GM21526 (cell line): ENCODE results near the gene CCDC148.

ENCODE experiments used
- ATAC-seq: cut with Tn5 transposase; IDR thresholded peaks from one replicate; pipeline ENCODE4 v1.9.1; 2021; ENCODE audit warnings: moderate library complexity; ENCODE audit not compliant: unreplicated experiment, low FRiP score

Gene CCDC148

DNA sequence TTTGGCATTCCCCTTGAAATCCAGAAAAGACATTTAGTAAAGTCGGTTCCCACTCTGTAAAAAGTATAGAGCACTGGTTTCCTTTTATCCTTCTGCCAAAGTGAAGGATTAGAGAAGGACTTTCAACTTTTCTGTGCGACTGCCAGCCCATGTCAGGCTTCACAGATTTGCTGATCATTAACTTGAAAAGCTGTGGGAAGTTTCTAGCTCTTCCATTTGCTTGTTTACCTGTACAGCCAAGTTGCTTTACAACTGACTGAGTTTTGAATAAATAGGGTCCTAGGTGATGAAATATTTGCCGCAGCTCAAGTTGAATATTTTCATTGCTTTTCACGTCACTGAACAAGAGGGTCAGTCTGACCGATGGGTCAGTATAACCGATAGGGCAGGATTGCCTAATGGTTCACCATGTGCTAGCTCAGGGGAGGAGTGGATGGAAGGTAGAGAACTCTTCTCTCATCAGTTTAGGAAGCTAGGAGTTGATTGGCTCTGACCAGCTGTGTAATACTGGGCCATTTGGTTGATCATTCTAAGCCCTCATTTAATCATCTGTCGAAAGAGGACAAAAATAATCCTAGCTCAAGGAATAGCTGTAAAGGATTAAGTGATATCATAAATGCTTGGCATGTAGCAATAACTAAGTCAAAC, 324.5 kb downstream of the CCDC148 start:
- no peak for ATAC-seq

DNA sequence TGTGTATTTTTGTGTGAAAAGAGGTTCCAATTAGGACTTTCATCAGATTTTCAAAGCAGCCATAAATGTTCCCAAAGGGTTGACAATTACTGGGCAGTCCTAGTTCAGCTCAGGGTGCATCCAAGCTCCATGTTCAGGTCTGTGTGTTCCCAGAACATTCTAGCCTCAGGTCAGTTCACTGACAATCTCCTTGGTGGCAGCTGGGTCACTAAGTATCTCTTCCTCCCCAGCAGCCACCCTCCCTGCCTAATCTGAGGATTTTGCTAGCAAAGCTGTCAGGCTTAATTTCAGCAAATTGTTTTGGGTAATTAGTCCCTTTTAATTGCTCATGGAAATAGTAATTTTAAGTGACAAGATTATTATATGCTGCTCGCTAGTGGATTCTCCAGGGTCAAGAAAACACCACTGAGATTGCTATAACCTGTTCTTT, 325.1 kb downstream of the CCDC148 start:
- no peak for ATAC-seq

DNA sequence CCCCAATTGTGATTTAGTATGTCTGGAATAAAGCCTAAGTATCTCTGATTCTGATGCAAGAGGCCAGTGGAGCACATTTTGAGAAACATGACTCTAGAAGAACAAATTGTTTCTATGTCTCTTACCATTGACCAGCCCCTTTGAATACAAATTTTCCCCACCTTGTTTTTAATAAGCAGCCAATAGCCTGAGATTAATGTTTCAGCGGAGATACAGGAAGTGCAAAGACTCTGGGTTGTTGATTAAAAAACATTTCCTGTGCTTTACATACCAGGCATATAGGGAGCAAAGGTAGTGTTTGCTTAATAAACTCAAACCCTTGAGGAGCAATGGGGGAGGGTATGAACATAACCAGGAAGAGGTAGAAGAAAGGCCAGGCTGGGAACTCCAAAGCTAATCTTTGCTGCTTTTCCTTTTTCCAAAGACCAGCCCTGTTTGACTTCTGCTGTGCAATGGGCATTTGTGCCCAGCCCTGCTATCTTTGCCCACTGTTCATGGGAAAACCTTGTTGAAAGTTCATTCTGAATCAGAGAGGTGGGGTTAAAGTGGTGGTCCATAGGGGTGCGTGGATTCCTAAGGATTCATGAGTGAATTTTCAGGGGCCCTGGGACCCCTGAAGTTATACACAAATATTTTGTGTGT, 325.6 kb downstream of the CCDC148 start:
- ATAC-seq = no peak

DNA sequence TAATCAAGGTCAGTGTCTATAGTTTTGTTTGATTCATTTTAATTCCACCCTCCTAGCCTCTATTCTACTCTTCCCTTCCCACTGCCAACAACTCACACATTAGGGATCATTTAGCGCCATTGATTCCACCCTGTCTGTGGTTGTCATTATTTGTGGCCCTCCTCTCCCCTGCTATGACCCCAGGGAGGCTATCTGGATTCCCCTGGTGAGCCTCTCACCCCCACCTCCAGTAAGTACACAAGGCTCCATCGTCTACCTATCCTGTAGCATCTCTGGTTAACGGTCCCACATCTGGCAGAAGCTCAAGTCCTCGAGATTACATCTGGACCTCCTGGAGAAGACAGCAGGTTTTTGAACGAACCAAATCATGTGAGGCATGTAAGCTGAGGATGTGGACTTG, 327.5 kb downstream of the CCDC148 start:
- no peak for ATAC-seq

DNA sequence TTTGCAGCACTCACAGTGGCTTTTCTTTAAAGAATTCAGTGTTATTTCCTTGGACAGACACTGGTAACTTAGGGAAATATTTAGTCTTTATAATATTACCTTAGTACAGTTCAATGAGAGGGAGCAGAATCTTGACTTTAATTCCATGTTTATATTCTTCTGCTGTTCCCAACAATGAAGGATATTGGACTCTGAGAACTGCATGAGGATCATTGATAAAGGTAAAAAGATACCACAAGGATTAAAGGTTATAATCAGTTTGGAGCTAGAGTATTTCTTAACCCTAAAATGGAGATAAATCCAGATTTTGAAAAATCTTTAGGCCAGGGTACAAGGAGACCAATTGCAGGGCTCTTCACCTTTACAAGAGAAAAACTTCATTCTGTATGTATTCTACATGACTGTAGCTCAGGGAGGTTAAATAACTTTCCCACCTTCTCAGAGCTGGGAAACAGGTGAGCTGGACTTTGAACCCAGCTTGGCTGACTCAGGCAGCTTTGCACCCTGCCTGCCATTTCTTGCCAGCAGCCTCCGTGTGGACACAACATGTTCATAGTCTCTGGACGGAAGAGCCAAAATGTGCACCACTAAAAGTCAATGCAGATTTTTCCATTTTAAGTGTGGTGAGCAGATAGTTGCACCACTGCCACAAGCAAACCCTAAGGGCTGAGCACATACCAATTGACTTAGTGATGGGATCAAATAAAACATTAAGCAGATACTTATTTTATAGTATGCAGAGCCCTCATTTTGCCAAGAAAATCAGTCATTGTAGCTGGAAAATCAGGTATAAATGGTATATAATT, 328.2 kb downstream of the CCDC148 start:
- no peak for ATAC-seq

DNA sequence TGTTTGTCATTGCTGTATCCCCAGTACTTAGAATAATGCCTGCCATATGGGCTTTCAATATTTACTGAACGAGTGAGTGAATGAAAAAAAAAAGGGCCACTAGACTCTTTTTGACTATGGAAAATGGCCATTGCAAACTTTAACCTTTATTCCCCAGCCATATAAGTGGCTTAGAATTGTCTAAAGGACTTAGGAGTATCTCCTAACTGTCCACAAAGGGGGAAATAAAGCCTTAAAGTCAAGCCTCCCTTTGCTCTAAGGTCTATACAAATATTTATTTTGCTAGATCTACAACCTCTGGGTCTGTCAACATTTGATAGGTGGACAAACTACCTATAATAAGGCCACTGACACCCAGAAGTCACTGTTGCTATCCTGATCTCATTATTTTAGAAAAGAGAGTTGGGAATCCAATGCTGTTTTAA, 329.2 kb downstream of the CCDC148 start:
- ATAC-seq = no peak

DNA sequence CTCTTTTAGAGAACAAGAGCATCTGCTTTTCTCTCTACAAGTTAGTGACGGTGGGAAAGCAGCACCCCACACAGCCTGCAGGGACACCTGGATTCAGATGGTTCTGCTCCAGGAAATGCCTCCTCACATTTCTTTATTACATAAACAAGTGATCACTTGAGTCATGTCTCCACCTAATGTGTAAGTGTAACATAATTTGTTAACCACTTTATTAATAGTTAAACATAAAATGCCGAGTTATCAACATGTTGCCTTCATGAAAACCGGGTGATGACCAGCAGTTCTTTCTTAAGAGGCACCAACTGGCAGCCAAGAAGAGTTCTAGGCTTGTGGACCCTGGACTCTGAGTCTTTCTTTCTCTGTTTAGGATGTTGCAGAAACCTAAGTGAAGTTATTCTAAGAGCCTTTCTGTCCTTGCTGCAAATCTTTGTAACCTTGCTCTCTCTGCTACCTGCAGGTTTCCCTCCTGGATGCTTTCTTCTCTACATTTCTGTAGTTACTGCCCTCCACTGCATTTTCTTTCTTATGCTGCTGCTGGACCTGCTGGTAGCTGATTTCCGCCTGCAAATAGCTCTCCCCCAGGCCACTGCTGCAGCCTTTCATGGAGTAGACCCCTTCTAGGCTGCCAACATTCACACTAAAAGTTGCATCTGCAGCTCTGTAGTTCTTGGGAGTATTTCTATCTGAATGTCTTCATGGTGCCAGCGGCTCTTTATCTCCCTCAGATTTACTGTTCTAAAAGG, 330.6 kb downstream of the CCDC148 start:
- ATAC-seq = no peak

DNA sequence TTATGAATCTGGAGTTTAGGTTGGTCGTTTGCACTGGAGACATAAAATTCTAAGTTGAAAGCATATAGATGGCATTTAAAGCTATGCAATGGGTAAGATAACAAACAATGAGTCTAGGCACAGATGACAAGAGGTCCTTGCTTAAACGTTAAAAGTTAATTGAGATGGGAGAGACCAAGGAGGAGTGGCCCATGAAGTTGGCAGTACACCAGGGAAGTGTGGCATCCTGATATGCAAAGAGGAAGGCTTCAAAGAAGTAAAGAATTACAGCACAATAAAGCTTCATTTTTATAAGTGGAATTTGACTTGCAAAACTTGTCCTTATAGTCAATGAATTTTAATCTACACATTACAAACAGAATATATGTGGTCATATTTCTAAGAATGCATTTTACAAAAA, 331.7 kb downstream of the CCDC148 start:
- ATAC-seq = no peak
